WTC11 (cell line): ENCODE results near the gene TRIM51. TPM values are rescaled to one million over a fixed set of nuclear protein-coding genes. Genes with fewer than 3 reads are reported as not detected.
"Not testable (repeated sequence)": the region's sequence is repeated elsewhere in the genome, so short reads cannot be mapped to it uniquely, and the experiment has no call there.

Experiments
- ATAC-seq: fragments of 200-7000 bp; cut with Tn5 transposase; 2 replicates; pipeline ENCODE4 v1.10.0; 2021; ENCODE audit warnings: mild to moderate bottlenecking, moderate library complexity
- CTCF ChIA-PET: fragments of 300-600 bp; sonication (Branson Sonifier 250); formaldehyde crosslinking; loops from one replicate; lab custom pipeline; 2021; ENCODE audit warnings: antibody characterized with exemption; lab: Charles Lee
- POLR2A ChIA-PET: fragments of 350-600 bp; sonication (Branson Sonifier 250); formaldehyde crosslinking; loops from one replicate; lab custom pipeline; 2021; ENCODE audit warnings: antibody characterized with exemption; lab: Charles Lee
- DNase-seq: peaks from one replicate; pipeline ENCODE4 v3.0.0; 2021; ENCODE audit warnings: low spot score
- H3K27ac Mint-ChIP-seq: 2 replicates; pipeline ENCODE4 v1.8.0; 2021; ENCODE audit warnings: mixed read lengths
- H3K27me3 Mint-ChIP-seq: 2 replicates; pipeline ENCODE4 v1.8.0; 2021; ENCODE audit warnings: low read depth, mild to moderate bottlenecking, moderate library complexity, mixed read lengths
- H3K36me3 Mint-ChIP-seq: 2 replicates; pipeline ENCODE4 v1.8.0; 2021; ENCODE audit warnings: mixed read lengths
- H3K4me1 Mint-ChIP-seq: 2 replicates; pipeline ENCODE4 v1.8.0; 2022; ENCODE audit warnings: mixed read lengths
- H3K4me3 Mint-ChIP-seq: 2 replicates; pipeline ENCODE4 v1.8.0; 2021; ENCODE audit warnings: mild to moderate bottlenecking, moderate library complexity, mixed read lengths
- H3K9me3 Mint-ChIP-seq: 2 replicates; pipeline ENCODE4 v1.8.0; 2021; ENCODE audit warnings: mixed read lengths
- AR ChIP-seq: fragments of 250-450 bp; sonication (Bioruptor Pico); IDR thresholded peaks from 2 replicates; pipeline ENCODE4 v1.9.0; 2021; ENCODE audit warnings: mild to moderate bottlenecking
- ATF6 ChIP-seq: sonication (generic); formaldehyde crosslinking; IDR thresholded peaks from 2 replicates; pipeline ENCODE4 v1.8.1; 2023; ENCODE audit warnings: mild to moderate bottlenecking, missing genetic modification reagents
- CREB1 ChIP-seq: sonication (generic); formaldehyde crosslinking; IDR thresholded peaks from 2 replicates; pipeline ENCODE4 v1.8.0; 2023; ENCODE audit warnings: mild to moderate bottlenecking, missing genetic modification reagents
- EMX1 ChIP-seq: fragments of 250-450 bp; sonication (Bioruptor Pico); IDR thresholded peaks from 2 replicates; pipeline ENCODE4 v1.8.0; 2021; ENCODE audit warnings: mild to moderate bottlenecking
- ESRRA ChIP-seq: sonication (generic); formaldehyde crosslinking; IDR thresholded peaks from 2 replicates; pipeline ENCODE4 v1.8.1; 2022; ENCODE audit warnings: mild to moderate bottlenecking, missing genetic modification reagents, borderline replicate concordance
- ETV6 ChIP-seq: sonication (generic); formaldehyde crosslinking; IDR thresholded peaks from 2 replicates; pipeline ENCODE4 v1.8.1; 2022; ENCODE audit warnings: mild to moderate bottlenecking, missing genetic modification reagents
- IRF2 ChIP-seq: sonication (generic); formaldehyde crosslinking; IDR thresholded peaks from 2 replicates; pipeline ENCODE4 v1.8.0; 2022; ENCODE audit warnings: low read depth, missing genetic modification reagents, borderline replicate concordance
- MYBL2 ChIP-seq: sonication (generic); formaldehyde crosslinking; IDR thresholded peaks from 2 replicates; pipeline ENCODE4 v1.8.1; 2023; ENCODE audit warnings: mild to moderate bottlenecking, moderate library complexity, missing genetic modification reagents
- NR3C1 ChIP-seq: sonication (generic); formaldehyde crosslinking; conservative IDR thresholded peaks from 2 replicates; pipeline ENCODE4 v1.8.1; 2023; ENCODE audit warnings: low read depth, mild to moderate bottlenecking, missing genetic modification reagents
- ZBTB21 ChIP-seq: sonication (generic); formaldehyde crosslinking; IDR thresholded peaks from 2 replicates; pipeline ENCODE4 v1.8.1; 2023; ENCODE audit warnings: mild to moderate bottlenecking, missing genetic modification reagents, borderline replicate concordance
- ZNF317 ChIP-seq: sonication (generic); formaldehyde crosslinking; IDR thresholded peaks from 2 replicates; pipeline ENCODE4 v1.8.1; 2023; ENCODE audit warnings: low read depth, mild to moderate bottlenecking, moderate library complexity, missing genetic modification reagents, borderline replicate concordance
- ZNF416 ChIP-seq: fragments of 250-450 bp; sonication (Bioruptor Pico); IDR thresholded peaks from 2 replicates; pipeline ENCODE4 v1.9.0; 2021; ENCODE audit warnings: mild to moderate bottlenecking, inconsistent platforms
- total RNA-seq: library from RNA; stranded (reverse); gene quantifications from 3 replicates; pipeline ENCODE4 v1.2.3, GENCODE V29; 2021
- TF ChIP-seq, protein P1 (sequence below): fragments of 250-450 bp; sonication (Bioruptor Pico); IDR thresholded peaks from 2 replicates; pipeline ENCODE4 v1.8.0; 2021; ENCODE audit warnings: mild to moderate bottlenecking

The TRIM51 gene
- total RNA-seq, 1 experiment from 2014 or later: not detected

DNA sequence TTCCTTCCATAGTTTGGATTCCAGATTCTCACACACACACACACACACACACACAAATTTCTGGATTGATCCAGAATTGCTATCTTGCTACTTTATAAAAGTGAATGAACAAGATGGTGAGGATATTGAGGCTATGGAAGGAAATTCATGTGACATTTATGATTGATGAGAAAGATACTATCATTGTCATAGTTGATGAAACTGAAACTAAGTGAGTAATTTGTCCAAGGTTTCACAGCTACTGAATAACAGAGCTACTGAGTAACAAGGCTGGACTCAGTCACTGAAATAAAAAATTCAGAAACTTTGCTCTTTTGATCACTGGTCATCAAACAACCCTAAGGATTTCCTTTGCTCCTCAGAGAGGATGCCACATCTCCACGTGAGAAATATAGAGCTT lies 28.4 kb upstream of the TRIM51 start:
- no peak for TF ChIP-seq AR
- no peak for TF ChIP-seq ZNF416 (CRISPR knock-in tag)
- TF ChIP-seq NR3C1: no peak
- no peak for TF ChIP-seq ESRRA
- no peak for TF ChIP-seq ATF6 (CRISPR knock-in tag)
- no peak for TF ChIP-seq CREB1
- no peak for TF ChIP-seq MYBL2 (CRISPR knock-in tag)
- TF ChIP-seq, protein P1, sequence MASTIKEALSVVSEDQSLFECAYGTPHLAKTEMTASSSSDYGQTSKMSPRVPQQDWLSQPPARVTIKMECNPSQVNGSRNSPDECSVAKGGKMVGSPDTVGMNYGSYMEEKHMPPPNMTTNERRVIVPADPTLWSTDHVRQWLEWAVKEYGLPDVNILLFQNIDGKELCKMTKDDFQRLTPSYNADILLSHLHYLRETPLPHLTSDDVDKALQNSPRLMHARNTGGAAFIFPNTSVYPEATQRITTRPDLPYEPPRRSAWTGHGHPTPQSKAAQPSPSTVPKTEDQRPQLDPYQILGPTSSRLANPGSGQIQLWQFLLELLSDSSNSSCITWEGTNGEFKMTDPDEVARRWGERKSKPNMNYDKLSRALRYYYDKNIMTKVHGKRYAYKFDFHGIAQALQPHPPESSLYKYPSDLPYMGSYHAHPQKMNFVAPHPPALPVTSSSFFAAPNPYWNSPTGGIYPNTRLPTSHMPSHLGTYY (CRISPR knock-in tag): no peak
- TF ChIP-seq EMX1 (CRISPR knock-in tag): no peak
- TF ChIP-seq ZNF317 (CRISPR knock-in tag): no peak
- no peak for TF ChIP-seq ETV6 (CRISPR knock-in tag)
- no peak for TF ChIP-seq ZBTB21 (CRISPR knock-in tag)
- no peak for TF ChIP-seq IRF2 (CRISPR knock-in tag)
- no peak for DNase-seq
- ATAC-seq: no peak
- Mint-ChIP-seq H3K9me3 (peaks cover 81% of the 10 kb centered on the region), H3K4me1 (no peaks in the 10 kb centered on the region), H3K27ac (no peak overlapping the region), H3K27me3 (peaks cover 7% of the 10 kb centered on the region), H3K36me3 (peaks cover 56% of the 10 kb centered on the region), H3K4me3 (no peak overlapping the region)
- ChIA-PET POLR2A (no interaction called here), CTCF (no interaction called here)

- Mint-ChIP-seq H3K36me3 (peaks cover 54% of the 10 kb centered on the region), H3K9me3 (peaks cover 70% of the 10 kb centered on the region), H3K27me3 (peaks cover 13% of the 10 kb centered on the region; the same call in 1 of the 2 replicates)
- H3K27ac Mint-ChIP-seq, DNase-seq, CTCF ChIA-PET, POLR2A ChIA-PET, H3K4me3 Mint-ChIP-seq, ATAC-seq, H3K4me1 Mint-ChIP-seq: not testable (repeated sequence)
Observed at GRCh38 chr11:55867354-55867753, 15.7 kb upstream of the TRIM51 start.

GRCh38 chr11:55872731-55873130 lies 10.4 kb upstream of the TRIM51 start:
- CTCF ChIA-PET, POLR2A ChIA-PET, DNase-seq, H3K4me3 Mint-ChIP-seq, H3K4me1 Mint-ChIP-seq, ATAC-seq, H3K27me3 Mint-ChIP-seq, H3K27ac Mint-ChIP-seq: not testable (repeated sequence)
- Mint-ChIP-seq H3K36me3 (peaks cover 33% of the 10 kb centered on the region), H3K9me3 (peaks cover 44% of the 10 kb centered on the region)

DNA sequence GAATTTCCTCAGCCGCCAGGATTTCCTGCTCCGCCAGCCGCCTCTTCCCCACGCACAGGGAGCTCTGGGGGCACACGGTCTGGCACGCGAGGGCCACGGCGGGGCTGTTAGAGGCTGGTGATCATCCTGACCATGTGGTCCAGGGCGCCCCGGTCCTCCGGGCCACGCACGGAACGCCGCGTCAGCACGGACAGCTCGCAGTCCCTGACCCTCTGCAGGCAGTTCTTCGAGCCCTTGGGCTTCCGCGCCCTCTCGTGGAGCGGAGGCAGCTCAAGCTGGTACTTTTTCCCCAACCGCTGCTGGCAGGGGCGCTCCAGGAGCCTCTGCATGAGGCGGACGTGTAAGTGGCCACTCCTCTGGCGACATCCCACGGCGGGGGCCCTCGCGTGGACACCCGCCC lies 10.0 kb upstream of the TRIM51 start:
- CTCF ChIA-PET, H3K27me3 Mint-ChIP-seq, H3K27ac Mint-ChIP-seq, H3K4me3 Mint-ChIP-seq, POLR2A ChIA-PET, H3K4me1 Mint-ChIP-seq, DNase-seq, ATAC-seq: not testable (repeated sequence)
- peaks cover 32% of the 10 kb centered on the region for H3K36me3 Mint-ChIP-seq
- peaks cover 44% of the 10 kb centered on the region for H3K9me3 Mint-ChIP-seq

- CTCF ChIA-PET, ATAC-seq, H3K27ac Mint-ChIP-seq, H3K27me3 Mint-ChIP-seq, H3K4me3 Mint-ChIP-seq, POLR2A ChIA-PET, DNase-seq, H3K4me1 Mint-ChIP-seq: not testable (repeated sequence)
- peaks cover 48% of the 10 kb centered on the region for H3K36me3 Mint-ChIP-seq
- peaks cover 77% of the 10 kb centered on the region for H3K9me3 Mint-ChIP-seq
Observed at GRCh38 chr11:55884995-55885394, 1.9 kb downstream of the TRIM51 start.

DNA sequence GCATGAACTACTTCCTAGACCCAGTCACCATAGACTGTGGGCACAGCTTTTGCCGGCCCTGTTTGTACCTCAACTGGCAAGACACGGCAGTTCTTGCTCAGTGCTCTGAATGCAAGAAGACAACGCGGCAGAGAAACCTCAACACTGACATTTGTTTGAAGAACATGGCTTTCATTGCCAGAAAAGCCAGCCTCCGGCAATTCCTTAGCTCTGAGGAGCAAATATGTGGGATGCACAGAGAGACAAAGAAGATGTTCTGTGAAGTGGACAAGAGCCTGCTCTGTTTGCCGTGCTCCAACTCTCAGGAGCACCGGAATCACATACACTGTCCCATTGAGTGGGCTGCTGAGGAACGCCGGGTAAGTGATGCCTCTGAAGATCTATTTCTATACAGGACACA lies 2.4 kb downstream of the TRIM51 start:
- DNase-seq, POLR2A ChIA-PET, H3K4me1 Mint-ChIP-seq, ATAC-seq, H3K4me3 Mint-ChIP-seq, H3K27me3 Mint-ChIP-seq, CTCF ChIA-PET, H3K27ac Mint-ChIP-seq: not testable (repeated sequence)
- Mint-ChIP-seq H3K36me3 (peaks cover 47% of the 10 kb centered on the region), H3K9me3 (peaks cover 78% of the 10 kb centered on the region)
